CD4-positive, alpha-beta T cell (primary cell): ENCODE data around the gene PFKM. TPM values are rescaled to one million over a fixed set of nuclear protein-coding genes. Genes with fewer than 3 reads are reported as not detected.

ENCODE experiments used
- ATAC-seq: fragments of 200-7000 bp; cut with Tn5 transposase; one replicate; pipeline ENCODE4 v1.10.0; 2022; ENCODE audit warnings: mild to moderate bottlenecking; ENCODE audit not compliant: poor library complexity
- CTCF ChIA-PET: fragments of 350-600 bp; sonication (Branson Sonifier 250); formaldehyde crosslinking; loops from one replicate; lab custom pipeline; 2021; ENCODE audit warnings: antibody characterized with exemption, inconsistent platforms; lab: Charles Lee
- POLR2A ChIA-PET: fragments of 350-600 bp; sonication (Branson Sonifier 250); formaldehyde crosslinking; loops from one replicate; lab custom pipeline; 2021; ENCODE audit warnings: antibody characterized with exemption, inconsistent platforms; lab: Charles Lee
- DNase-seq, 14 experiments: peaks; one replicate each; pipeline ENCODE4 v3.0.0-alpha.2; 2013 to 2020; ENCODE audit warnings: mixed read lengths in 2 of 14
- H3K27ac ChIP-seq, 2 donors: one replicate each; pipeline versions ENCODE4 v1.5.1 to v1.7.0; 2013; ENCODE audit warnings: low read length in 2 of 2, low read depth in 1 of 2, mild to moderate bottlenecking in 1 of 2
- H3K27me3 ChIP-seq, 2 experiments: 1 replicate in 1 of 2; 2 replicates in 1 of 2; pipeline versions ENCODE4 v1.6.1 to v1.7.0; 2013; ENCODE audit warnings: low read length in 2 of 2, control low read depth in 1 of 2, mild to moderate bottlenecking in 1 of 2, moderate library complexity in 1 of 2; ENCODE audit not compliant: insufficient read depth in 2 of 2, control insufficient read depth in 1 of 2
- H3K36me3 ChIP-seq: one replicate; pipeline ENCODE4 v1.6.1; 2013; ENCODE audit warnings: low read length, control low read depth; ENCODE audit not compliant: insufficient read depth
- H3K4me1 ChIP-seq: one replicate; pipeline ENCODE4 v1.6.1; 2013; ENCODE audit warnings: low read length, control low read depth; ENCODE audit not compliant: insufficient read depth
- H3K4me3 ChIP-seq: one replicate; pipeline ENCODE4 v1.5.1; 2013; ENCODE audit warnings: mild to moderate bottlenecking, low read length, moderate library complexity
- H3K9me3 ChIP-seq, 2 experiments: 1 replicate in 1 of 2; 2 replicates in 1 of 2; pipeline versions ENCODE4 v1.6.1 to v1.7.0; 2013; ENCODE audit warnings: low read length in 2 of 2, mild to moderate bottlenecking in 2 of 2, control low read depth in 1 of 2, moderate library complexity in 1 of 2; ENCODE audit not compliant: control insufficient read depth in 1 of 2, insufficient read depth in 1 of 2
- H3K27ac Mint-ChIP-seq: one replicate; pipeline ENCODE4 v1.8.0; 2020; ENCODE audit warnings: mixed read lengths
- H3K27me3 Mint-ChIP-seq: one replicate; pipeline ENCODE4 v1.8.0; 2021; ENCODE audit warnings: mixed read lengths
- H3K36me3 Mint-ChIP-seq: one replicate; pipeline ENCODE4 v1.8.0; 2021; ENCODE audit warnings: low read depth, mixed read lengths
- H3K4me1 Mint-ChIP-seq: one replicate; pipeline ENCODE4 v1.8.0; 2021; ENCODE audit warnings: low read depth, mixed read lengths
- H3K4me3 Mint-ChIP-seq: one replicate; pipeline ENCODE4 v1.8.0; 2020; ENCODE audit warnings: mild to moderate bottlenecking, mixed read lengths
- H3K9me3 Mint-ChIP-seq: one replicate; pipeline ENCODE4 v1.8.0; 2020; ENCODE audit warnings: mixed read lengths
- CTCF ChIP-seq: fragments of 200-600 bp; IDR thresholded peaks from one replicate; pipeline ENCODE4 v1.8.0; 2022; ENCODE audit warnings: antibody characterized with exemption, mild to moderate bottlenecking
- intact Hi-C, 2 experiments: fragments of 100-400 bp; cut with DNase I in 1 of 2; cut with micrococcal nuclease in 1 of 2; formaldehyde crosslinking; loops; one replicate each; pipeline versions ENCODE4 v1.15.1 to v1.9.0; 2023 to 2025; cut with DNase I, micrococcal nuclease
- total RNA-seq, 174 experiments: library from RNA in 2 of 174; stranded (reverse) in 2 of 174; gene quantifications; one replicate each; pipeline ENCODE4 v1.2.3 and lab custom pipeline; 2021 to 2026

The PFKM gene
- total RNA-seq, 2 experiments from 2014 or later: 9.3 to 9.4 TPM

GRCh38 chr12:48182631-48183030, 63.5 kb downstream of the PFKM start:
- H3K4me1 ChIP-seq: peaks cover 25% of the 10 kb centered on the region
- CTCF ChIA-PET: interaction anchor here (0.7 to 2.6 kb wide), 12 partner anchors 9 to 99 kb away, joined by 3 to 23 read pairs (median 4); partner anchors contain the start of genes ASB8 and SENP1
- no peak for TF ChIP-seq CTCF
- POLR2A ChIA-PET: interaction anchor here (1.2 to 3.4 kb wide), 7 partner anchors 9 to 227 kb away, joined by 3 to 73 read pairs (median 4); partner anchors contain the start of gene ASB8
- Mint-ChIP-seq H3K9me3 (no peaks in the 10 kb centered on the region), H3K4me1 (no peaks in the 10 kb centered on the region), H3K36me3 (peaks cover 4% of the 10 kb centered on the region), H3K4me3 (peak overlapping the region; percentile 93), H3K27ac (peak overlapping the region; percentile 50), H3K27me3 (peaks cover 52% of the 10 kb centered on the region)
- ATAC-seq (no peak), DNase-seq (peak in 1 of 14 experiments; percentile 30)
- H3K9me3 ChIP-seq: peaks cover 0 to 7% of the 10 kb centered on the region in 2 experiments
- peak overlapping the region; percentile 76 for H3K4me3 ChIP-seq
- no peak overlapping the region for H3K27ac ChIP-seq
- H3K36me3 ChIP-seq: no peaks in the 10 kb centered on the region
- peaks cover 14 to 15% of the 10 kb centered on the region in 2 experiments for H3K27me3 ChIP-seq
- intact Hi-C loops: loop anchor here in 1 of 2 experiments (5.0 kb wide), 1 partner anchor 170 kb away; the partner anchor contains the start of gene ZNF641

- peak within 1 kb of the TSS; percentile 76 for H3K4me3 ChIP-seq
- H3K9me3 Mint-ChIP-seq: no peaks in the 10 kb centered on the region
- POLR2A ChIA-PET: interaction anchor here (1.2 to 3.4 kb wide), 7 partner anchors 9 to 226 kb away, joined by 3 to 73 read pairs (median 4); partner anchors contain the start of gene ASB8
- no peak within 1 kb of the TSS for H3K27ac ChIP-seq
- peaks cover 0 to 7% of the 10 kb centered on the region in 2 experiments for H3K9me3 ChIP-seq
- H3K27me3 Mint-ChIP-seq: peaks cover 47% of the 10 kb centered on the region
- H3K4me1 Mint-ChIP-seq: no peaks in the 10 kb centered on the region
- peak within 1 kb of the TSS; percentile 93 for H3K4me3 Mint-ChIP-seq
- CTCF ChIA-PET: interaction anchor here (0.7 to 2.6 kb wide), 12 partner anchors 9 to 99 kb away, joined by 3 to 23 read pairs (median 4); partner anchors contain the start of genes ASB8 and SENP1
- H3K36me3 Mint-ChIP-seq: peaks cover 4% of the 10 kb centered on the region
- TF ChIP-seq CTCF: peak; percentile 51
- peak; percentile 51 to 93 (median 68) for DNase-seq
- H3K27ac Mint-ChIP-seq: peak within 1 kb of the TSS; percentile 50
- peaks cover 14 to 15% of the 10 kb centered on the region in 2 experiments for H3K27me3 ChIP-seq
- H3K4me1 ChIP-seq: peaks cover 25% of the 10 kb centered on the region
- H3K36me3 ChIP-seq: no peaks in the 10 kb centered on the region
- ATAC-seq: peak; percentile 76
- intact Hi-C loops: loop anchor here in 1 of 2 experiments (5.0 kb wide), 1 partner anchor 169 kb away; the partner anchor contains the start of gene ZNF641
Observed at GRCh38 chr12:48183091-48183875, 64.1 kb downstream of the PFKM start, which contains the start of gene CCDC184. Gene CCDC184 (plus strand): TSS chr12:48183644. CDS start chr12:48184123, 479 bp downstream.

- H3K4me3 ChIP-seq: peak overlapping the region; percentile 76
- ATAC-seq: peak; percentile 20
- Mint-ChIP-seq H3K4me3 (peak overlapping the region; percentile 73), H3K4me1 (no peaks in the 10 kb centered on the region), H3K36me3 (peaks cover 4% of the 10 kb centered on the region), H3K27ac (no peak overlapping the region), H3K27me3 (peaks cover 39% of the 10 kb centered on the region), H3K9me3 (no peaks in the 10 kb centered on the region)
- peaks cover 14 to 15% of the 10 kb centered on the region in 2 experiments for H3K27me3 ChIP-seq
- ChIA-PET POLR2A (interaction anchor here (1.3 to 3.4 kb wide), 5 partner anchors 10 to 166 kb away, joined by 3 to 73 read pairs (median 4); no protein-coding TSS in a partner anchor), CTCF (interaction anchor here (1.3 to 2.6 kb wide), 6 partner anchors 9 to 100 kb away, joined by 3 to 23 read pairs (median 4); partner anchors contain the start of genes ASB8 and SENP1)
- DNase-seq: peak in 5 of 14 experiments; percentile 14 to 55 (median 37)
- H3K27ac ChIP-seq: no peak overlapping the region
- H3K9me3 ChIP-seq: peaks cover 0 to 7% of the 10 kb centered on the region in 2 experiments
- H3K36me3 ChIP-seq: no peaks in the 10 kb centered on the region
- TF ChIP-seq CTCF: peak; percentile 10
- intact Hi-C loops: loop anchor here in 1 of 2 experiments (5.0 kb wide), 1 partner anchor 168 kb away; the partner anchor contains the start of gene ZNF641
- H3K4me1 ChIP-seq: peaks cover 25% of the 10 kb centered on the region
Observed at GRCh38 chr12:48183876-48184548, 64.8 kb downstream of the PFKM start.
